Activated B cell treated with CpG ODN at 0.5 μM for 24 hours (primary cell): Measurements from ENCODE around the gene HIVEP3. TPM values are rescaled to one million over a fixed set of nuclear protein-coding genes. Genes with fewer than 3 reads are reported as not detected.

Source experiments
- ATAC-seq: fragments of 200-7000 bp; cut with Tn5 transposase; one replicate; pipeline ENCODE4 v1.10.0; 2021; ENCODE audit warnings: low read depth, mild to moderate bottlenecking, moderate library complexity
- CTCF ChIA-PET: fragments of 350-600 bp; sonication (Branson Sonifier 250); formaldehyde crosslinking; loops from one replicate; lab custom pipeline; 2021; ENCODE audit warnings: antibody characterized with exemption; lab: Charles Lee
- POLR2A ChIA-PET: fragments of 350-600 bp; sonication (Branson Sonifier 250); formaldehyde crosslinking; loops from one replicate; lab custom pipeline; 2021; ENCODE audit warnings: antibody characterized with exemption; lab: Charles Lee
- DNase-seq: peaks from one replicate; pipeline ENCODE4 v3.0.0; 2022
- H3K27ac Mint-ChIP-seq: one replicate; pipeline ENCODE4 v1.8.0; 2020; ENCODE audit warnings: mixed read lengths
- H3K27me3 Mint-ChIP-seq: one replicate; pipeline ENCODE4 v1.8.0; 2021; ENCODE audit warnings: mixed read lengths
- H3K36me3 Mint-ChIP-seq: one replicate; pipeline ENCODE4 v1.8.0; 2021; ENCODE audit warnings: low read depth, mixed read lengths
- H3K4me1 Mint-ChIP-seq: one replicate; pipeline ENCODE4 v1.8.0; 2021; ENCODE audit warnings: mixed read lengths
- H3K4me3 Mint-ChIP-seq: one replicate; pipeline ENCODE4 v1.8.0; 2020; ENCODE audit warnings: mild to moderate bottlenecking, mixed read lengths
- H3K9me3 Mint-ChIP-seq: one replicate; pipeline ENCODE4 v1.8.0; 2020; ENCODE audit warnings: mixed read lengths
- intact Hi-C: fragments of 100-400 bp; cut with micrococcal nuclease; formaldehyde crosslinking; loops from one replicate; pipeline ENCODE4 v1.15.1; 2024
- total RNA-seq: library from RNA; stranded (reverse); gene quantifications from 2 replicates; pipeline ENCODE4 v1.2.3, GENCODE V29; 2022
- TF ChIP-seq, protein P1 (sequence below): fragments of 200-600 bp; IDR thresholded peaks from one replicate; pipeline ENCODE4 v1.8.0; 2022; ENCODE audit warnings: antibody characterized with exemption, mild to moderate bottlenecking

HIVEP3 gene
- total RNA-seq, 1 donor from 2014 or later: 14.4 TPM

DNA sequence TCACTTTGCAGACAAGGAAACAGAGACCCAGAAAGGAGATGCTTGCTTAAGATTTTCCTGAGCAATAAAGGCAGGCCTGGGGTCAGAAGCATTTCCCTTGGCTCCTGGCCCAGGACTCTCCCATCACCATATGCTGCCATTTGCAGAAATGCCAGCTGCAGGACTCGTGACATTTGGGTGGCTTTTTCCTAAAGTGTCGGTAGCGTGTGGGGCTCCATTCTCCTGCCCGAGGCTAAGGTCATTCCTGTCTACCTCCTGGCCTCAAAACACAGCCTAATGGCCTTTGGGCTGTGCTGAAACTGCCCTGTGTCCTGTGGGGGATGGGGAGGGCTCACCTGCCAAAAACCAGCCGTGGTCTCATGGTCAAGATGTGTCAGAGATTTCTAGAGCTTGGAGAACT, 218.1 kb downstream of the HIVEP3 start:
- Mint-ChIP-seq H3K9me3 (no peaks in the 10 kb centered on the region), H3K4me3 (no peak overlapping the region), H3K27ac (no peak overlapping the region), H3K27me3 (no peaks in the 10 kb centered on the region), H3K36me3 (no peaks in the 10 kb centered on the region), H3K4me1 (peaks cover 13% of the 10 kb centered on the region)
- ChIA-PET POLR2A (no interaction called here), CTCF (no interaction called here)
- DNase-seq: no peak
- intact Hi-C loops: no loop called here
- ATAC-seq: no peak
- TF ChIP-seq, protein P1, sequence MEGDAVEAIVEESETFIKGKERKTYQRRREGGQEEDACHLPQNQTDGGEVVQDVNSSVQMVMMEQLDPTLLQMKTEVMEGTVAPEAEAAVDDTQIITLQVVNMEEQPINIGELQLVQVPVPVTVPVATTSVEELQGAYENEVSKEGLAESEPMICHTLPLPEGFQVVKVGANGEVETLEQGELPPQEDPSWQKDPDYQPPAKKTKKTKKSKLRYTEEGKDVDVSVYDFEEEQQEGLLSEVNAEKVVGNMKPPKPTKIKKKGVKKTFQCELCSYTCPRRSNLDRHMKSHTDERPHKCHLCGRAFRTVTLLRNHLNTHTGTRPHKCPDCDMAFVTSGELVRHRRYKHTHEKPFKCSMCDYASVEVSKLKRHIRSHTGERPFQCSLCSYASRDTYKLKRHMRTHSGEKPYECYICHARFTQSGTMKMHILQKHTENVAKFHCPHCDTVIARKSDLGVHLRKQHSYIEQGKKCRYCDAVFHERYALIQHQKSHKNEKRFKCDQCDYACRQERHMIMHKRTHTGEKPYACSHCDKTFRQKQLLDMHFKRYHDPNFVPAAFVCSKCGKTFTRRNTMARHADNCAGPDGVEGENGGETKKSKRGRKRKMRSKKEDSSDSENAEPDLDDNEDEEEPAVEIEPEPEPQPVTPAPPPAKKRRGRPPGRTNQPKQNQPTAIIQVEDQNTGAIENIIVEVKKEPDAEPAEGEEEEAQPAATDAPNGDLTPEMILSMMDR: no peak

DNA sequence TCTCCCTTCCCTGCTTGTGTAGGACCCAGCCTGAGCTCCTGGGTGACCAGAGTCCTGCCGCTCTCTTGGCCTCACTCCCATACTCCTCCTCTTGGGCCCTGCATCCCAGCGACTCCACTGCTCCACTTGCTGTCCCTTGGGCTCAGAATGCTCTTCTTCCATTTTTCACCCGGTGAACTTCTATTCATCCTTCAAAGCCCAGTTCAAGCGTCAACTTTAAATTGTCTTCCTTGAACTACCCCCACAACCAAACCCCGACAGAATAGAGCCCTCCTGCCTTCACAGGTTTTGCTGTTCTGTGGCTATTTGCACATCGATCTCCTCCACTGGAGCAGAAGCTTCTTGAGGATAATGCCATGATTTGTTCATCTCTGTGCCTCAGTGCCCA, 218.9 kb downstream of the HIVEP3 start:
- ChIA-PET CTCF (no interaction called here), POLR2A (interaction anchor here (0.7 to 1.2 kb wide), 2 partner anchors 10 to 63 kb away, joined by 3 read pairs; no protein-coding TSS in a partner anchor)
- intact Hi-C loops: loop anchor here (2.0 kb wide), 2 partner anchors 21 to 29 kb away; no protein-coding TSS in a partner anchor
- Mint-ChIP-seq H3K4me1 (peaks cover 13% of the 10 kb centered on the region), H3K9me3 (no peaks in the 10 kb centered on the region), H3K36me3 (no peaks in the 10 kb centered on the region), H3K4me3 (no peak overlapping the region), H3K27me3 (no peaks in the 10 kb centered on the region), H3K27ac (no peak overlapping the region)
- TF ChIP-seq, protein P1: no peak
- no peak for ATAC-seq
- DNase-seq: no peak

DNA sequence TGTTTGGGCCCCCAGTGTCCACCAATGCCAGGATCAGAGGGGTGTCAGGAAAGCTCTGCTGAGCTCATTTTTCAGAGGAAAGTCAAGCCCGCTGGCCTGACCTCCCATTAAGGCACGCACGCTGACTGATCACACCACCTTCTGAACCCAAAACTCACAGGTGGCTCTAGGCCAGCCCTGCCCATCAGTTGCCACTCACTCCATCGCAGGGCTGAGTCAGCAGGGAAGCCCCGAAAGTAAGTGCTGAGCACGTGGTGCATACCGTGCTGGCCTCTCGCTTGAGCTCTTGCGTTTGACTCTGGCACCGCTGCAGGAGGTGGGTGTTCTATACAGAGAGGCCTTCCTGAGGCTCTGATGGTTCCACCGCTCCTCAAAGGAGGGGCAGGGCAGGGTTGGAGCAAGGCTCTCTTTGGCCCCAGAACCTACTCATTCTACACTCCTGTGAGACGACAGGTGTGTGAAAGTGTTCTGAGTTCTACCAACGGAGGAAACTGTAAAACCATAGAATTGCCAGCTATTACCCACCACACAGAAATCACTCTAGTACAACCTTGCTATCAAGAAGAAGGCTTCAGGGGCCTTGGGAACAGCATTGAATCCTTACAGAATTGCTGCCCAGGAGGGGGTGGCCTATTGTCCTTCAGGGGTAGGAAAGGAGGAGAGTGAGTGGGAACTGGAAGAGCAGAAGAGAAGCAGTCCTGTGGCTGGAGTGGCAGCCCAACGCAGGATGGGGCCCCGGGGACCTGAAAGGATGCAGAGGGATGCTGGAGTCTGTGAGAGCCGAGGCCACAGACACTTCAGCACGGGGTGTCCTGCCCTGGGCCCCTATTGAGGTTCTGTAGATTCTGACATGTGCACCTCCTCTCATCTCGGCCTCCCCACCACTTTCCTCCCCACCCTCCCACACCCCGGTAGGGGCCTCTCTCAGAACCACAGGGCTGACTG, 219.5 kb downstream of the HIVEP3 start:
- peaks cover 13% of the 10 kb centered on the region for H3K4me1 Mint-ChIP-seq
- TF ChIP-seq, protein P1: no peak
- ChIA-PET CTCF (interaction anchor here (1.0 to 1.2 kb wide), 3 partner anchors 26 to 183 kb away, joined by 3 to 8 read pairs (median 3); no protein-coding TSS in a partner anchor), POLR2A (interaction anchor here (0.7 to 1.2 kb wide), 6 partner anchors 11 to 63 kb away, joined by 3 read pairs; no protein-coding TSS in a partner anchor)
- no peak overlapping the region for H3K4me3 Mint-ChIP-seq
- H3K27me3 Mint-ChIP-seq: no peaks in the 10 kb centered on the region
- H3K36me3 Mint-ChIP-seq: no peaks in the 10 kb centered on the region
- H3K9me3 Mint-ChIP-seq: no peaks in the 10 kb centered on the region
- intact Hi-C loops: loop anchor here (2.0 kb wide), 2 partner anchors 20 to 30 kb away; no protein-coding TSS in a partner anchor
- DNase-seq (peak; percentile 38), ATAC-seq (peak; percentile 94)
- H3K27ac Mint-ChIP-seq: peak overlapping the region; percentile 65

DNA sequence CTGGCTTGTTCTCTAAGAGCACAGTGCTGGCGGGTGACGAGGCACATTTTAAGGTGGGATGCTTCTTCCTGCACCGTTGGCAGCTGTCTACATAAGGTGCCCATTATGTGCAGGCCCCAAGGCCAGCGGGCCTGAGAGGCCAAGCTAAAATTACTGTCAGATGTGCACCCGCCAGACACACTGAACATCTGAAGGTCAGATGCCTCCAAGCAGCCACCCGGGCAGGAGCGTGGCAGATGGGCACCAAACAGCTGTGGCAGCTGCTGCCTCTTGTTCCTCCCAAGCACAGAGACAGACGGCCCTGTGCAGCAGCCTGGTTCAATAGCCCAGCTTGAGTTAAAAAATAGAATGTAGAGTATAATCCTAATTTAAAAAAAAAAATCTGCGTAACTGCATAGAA, 222.3 kb downstream of the HIVEP3 start:
- Mint-ChIP-seq H3K27ac (no peak overlapping the region), H3K4me1 (peaks cover 13% of the 10 kb centered on the region), H3K9me3 (no peaks in the 10 kb centered on the region), H3K27me3 (no peaks in the 10 kb centered on the region), H3K4me3 (no peak overlapping the region), H3K36me3 (no peaks in the 10 kb centered on the region)
- POLR2A ChIA-PET: no interaction called here
- ATAC-seq (no peak), DNase-seq (no peak)
- intact Hi-C loops: no loop called here
- CTCF ChIA-PET: interaction anchor here (1.2 kb wide), 1 partner anchor 31 kb away, joined by 3 read pairs; no protein-coding TSS in a partner anchor
- TF ChIP-seq, protein P1: no peak
